GM19035 (cell line): ENCODE data around the gene PTPRJ.
"Not testable (repeated sequence)": the region's sequence is repeated elsewhere in the genome, so short reads cannot be mapped to it uniquely, and the experiment has no call there.

ENCODE experiments used
- ATAC-seq: cut with Tn5 transposase; IDR thresholded peaks from one replicate; pipeline ENCODE4 v1.9.1; 2021; ENCODE audit not compliant: unreplicated experiment

Gene PTPRJ

DNA sequence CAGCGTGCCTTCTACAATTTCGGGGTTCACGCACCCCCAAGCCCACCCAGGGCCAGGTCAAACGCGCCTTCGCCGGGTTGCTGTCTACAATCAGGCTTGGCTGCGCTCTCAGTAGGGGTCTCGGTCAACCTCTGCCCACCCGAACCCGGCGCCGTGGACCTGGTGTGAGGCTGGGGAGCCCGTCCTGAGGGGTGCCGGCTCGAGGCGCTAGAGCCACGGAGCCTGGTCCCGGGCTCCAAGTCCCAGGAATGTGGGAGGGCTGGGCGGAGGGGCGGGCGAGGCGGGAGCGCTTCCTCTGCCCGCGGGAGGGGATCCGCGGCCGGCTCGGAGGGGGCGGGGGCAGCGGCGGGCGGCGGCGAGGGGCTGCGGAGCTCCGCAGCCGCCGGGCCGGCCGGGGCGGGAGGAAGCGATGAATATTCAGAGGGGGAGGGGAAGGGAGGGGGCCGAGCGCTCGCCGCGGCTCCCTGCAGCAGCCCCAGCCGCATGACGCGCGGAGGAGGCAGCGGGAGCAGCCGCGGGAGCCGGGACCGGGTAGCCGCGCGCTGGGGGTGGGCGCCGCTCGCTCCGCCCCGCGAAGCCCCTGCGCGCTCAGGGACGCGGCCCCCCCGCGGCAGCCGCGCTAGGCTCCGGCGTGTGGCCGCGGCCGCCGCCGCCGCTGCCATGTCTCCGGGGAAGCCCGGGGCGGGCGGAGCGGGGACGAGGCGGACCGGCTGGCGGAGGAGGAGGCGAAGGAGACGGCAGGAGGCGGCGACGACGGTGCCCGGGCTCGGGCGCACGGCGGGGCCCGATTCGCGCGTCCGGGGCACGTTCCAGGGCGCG is at the start of gene PTPRJ:
TSS of gene PTPRJ (plus strand) at position 472 of the 819 bp plus-strand sequence. CDS start 354 bp downstream, outside the sequence.
- ATAC-seq = peak; percentile 59

DNA sequence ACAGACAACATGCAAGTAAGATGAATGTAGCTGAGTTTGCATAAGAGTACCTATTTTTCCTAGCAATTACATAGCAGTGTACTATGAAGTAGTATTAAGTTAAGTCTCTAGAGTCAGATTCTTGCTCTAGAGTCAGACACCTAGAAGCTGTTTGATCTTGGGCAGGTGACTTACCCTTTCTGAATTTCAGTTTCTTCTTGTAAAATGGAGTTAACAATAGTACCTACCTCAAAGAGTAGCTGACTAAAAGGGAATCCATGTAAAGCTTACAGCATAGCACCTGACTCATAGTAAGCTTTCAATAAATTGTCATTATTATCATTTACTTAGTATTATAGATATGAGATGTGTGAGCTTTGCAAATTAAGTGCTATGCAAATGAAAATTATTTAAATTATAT is 47.8 kb upstream of the PTPRJ start:
- no peak for ATAC-seq

DNA sequence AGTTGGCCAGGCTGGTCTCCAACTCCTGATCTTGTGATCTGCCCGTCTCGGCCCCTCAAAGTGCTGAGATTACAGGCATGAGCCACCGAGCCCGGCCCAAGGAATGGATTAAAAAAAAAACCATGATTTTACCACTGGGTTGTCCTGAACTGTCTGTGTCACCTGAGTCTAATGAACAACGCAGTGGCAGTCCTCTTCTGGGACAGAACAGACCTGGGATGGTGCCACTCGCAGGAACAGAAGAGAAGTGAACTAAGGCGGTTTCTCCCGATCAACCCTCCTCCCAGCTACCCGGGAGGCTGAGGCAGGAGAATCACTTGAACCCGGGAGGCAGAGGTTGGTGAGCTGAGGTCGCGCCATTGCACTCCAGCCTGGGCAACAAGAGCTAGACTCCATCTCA is 46.6 kb upstream of the PTPRJ start:
- not testable (repeated sequence) for ATAC-seq

- ATAC-seq = no peak
Measured at GRCh38 chr11:47938791-47939560, 41.4 kb upstream of the PTPRJ start.

GRCh38 chr11:47940904-47941649 is 39.3 kb upstream of the PTPRJ start:
- no peak for ATAC-seq

DNA sequence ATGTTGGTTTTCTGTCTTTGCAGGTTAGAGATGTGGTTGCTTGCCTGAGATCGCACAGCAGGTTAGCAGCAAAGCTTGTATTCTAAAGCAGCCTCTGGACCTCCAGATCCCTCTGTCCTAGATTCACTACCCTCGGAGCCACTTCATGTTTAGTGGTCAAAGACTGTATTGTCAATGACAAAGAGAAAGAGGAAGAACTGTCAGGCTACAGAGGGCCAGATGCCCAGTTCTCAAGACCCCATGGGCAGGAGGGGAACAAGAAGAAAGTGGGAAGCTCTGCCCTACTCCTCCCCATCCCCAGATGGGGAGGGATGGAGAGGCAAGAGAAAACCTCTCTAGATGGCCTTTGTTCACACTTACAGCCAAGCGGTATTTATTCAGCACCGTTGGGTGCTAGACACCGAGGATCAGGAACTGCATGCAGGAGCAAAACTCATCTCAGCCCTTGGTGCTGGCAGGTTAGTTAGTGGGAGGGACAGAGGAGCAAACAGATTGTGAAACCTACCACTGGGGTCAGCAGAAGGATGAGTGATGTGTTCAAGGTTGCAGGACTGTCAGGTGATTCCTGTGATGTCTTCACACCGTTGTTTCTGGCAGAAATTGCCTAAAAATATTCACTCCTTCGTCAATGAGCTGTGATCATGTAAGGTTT is 38.3 kb upstream of the PTPRJ start:
- no peak for ATAC-seq

GRCh38 chr11:47943721-47944586 is 36.4 kb upstream of the PTPRJ start:
- no peak for ATAC-seq

DNA sequence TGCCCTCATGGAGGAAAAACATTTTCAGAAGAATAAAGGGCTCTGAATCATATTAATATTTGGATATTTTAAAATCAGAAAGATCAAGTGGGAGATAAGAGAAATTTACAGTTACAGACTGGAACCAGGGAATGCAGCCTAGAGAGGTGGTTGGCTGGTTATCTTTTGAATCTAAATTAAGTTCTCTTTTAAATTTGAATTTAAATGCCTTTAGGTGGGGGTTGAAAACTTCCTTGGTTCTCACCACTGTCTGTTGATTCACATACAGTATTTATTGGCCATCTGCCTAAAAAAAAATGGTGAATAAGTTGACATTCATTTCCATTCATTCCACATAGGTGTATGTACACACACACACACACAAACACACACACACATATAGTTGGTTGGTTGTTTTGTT is 35.7 kb upstream of the PTPRJ start:
- ATAC-seq = no peak

- no peak for ATAC-seq
Measured at GRCh38 chr11:47946682-47947559, 33.4 kb upstream of the PTPRJ start.

- no peak for ATAC-seq
Measured at GRCh38 chr11:47948137-47948536, 32.2 kb upstream of the PTPRJ start.

GRCh38 chr11:47949001-47949675 is 31.2 kb upstream of the PTPRJ start:
- not testable (repeated sequence) for ATAC-seq

DNA sequence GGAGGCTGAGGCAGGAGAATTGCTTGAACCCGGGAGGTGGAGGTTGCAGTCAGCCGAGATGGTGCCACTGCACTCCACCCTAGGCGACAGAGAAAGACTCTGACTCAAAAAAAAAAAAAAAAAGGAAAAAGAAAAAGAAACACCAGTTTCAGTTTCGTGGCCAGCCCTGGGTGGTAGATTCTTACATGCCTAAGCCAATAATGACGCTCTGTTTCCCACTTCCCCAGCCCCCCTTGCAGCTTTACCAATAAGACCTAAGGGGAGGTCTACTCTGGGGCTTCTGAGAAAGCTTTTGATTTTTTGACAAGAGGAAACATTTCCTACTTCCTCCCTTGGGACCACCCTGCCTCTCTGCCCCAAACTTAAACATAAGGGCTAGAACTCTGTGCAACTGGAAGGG is 30.0 kb upstream of the PTPRJ start:
- no peak for ATAC-seq

DNA sequence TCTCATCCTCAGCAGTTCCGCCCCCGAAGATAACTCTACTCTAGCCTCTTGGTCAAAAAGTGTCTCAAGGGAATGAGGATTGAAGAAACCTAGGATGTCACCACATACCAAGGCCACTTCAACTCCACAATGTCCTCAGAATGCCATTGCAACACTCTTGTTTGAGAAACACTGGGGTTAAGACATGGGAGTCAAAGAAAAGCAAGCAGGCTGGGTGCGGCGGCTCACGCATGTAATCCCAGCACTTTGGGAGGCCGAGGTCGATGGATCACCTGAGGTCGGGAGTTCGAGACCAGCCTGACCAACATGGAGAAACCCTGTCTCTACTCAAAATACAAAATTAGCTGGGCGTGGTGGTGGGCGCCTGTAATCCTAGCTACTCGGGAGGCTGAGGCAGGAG is 28.9 kb upstream of the PTPRJ start:
- ATAC-seq = not testable (repeated sequence)

- ATAC-seq = no peak
Measured at GRCh38 chr11:47955061-47955755, 25.2 kb upstream of the PTPRJ start.

GRCh38 chr11:47960015-47960414 is 20.3 kb upstream of the PTPRJ start:
- ATAC-seq = no peak

- ATAC-seq = no peak
Measured at GRCh38 chr11:47961383-47961782, 19.0 kb upstream of the PTPRJ start.

GRCh38 chr11:47964546-47964945 is 15.8 kb upstream of the PTPRJ start:
- no peak for ATAC-seq
